ENCODE data around the gene RAB32.
"Not testable (repeated sequence)": the region's sequence is repeated elsewhere in the genome, so short reads cannot be mapped to it uniquely, and the experiment has no call there.

Gene RAB32

DNA sequence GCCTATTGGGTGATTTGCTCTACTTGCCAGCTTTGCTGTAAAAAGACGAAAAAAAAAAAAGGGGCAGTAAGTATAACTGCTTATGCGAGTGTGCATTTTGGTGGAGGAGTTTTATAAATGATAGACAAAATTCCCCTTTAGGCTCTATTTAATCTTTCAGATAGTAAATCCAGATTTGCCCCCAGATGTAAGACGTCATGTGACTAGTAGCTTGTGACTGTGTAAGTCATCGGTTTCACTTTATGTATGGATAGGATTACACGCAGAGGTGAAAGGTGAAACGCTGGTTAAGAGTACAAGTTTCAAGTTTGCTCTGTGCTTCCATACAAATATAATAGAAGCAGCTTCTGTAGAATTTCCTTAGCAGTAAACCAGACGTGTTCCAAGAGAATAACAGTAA, 7.9 kb downstream of the RAB32 start:
- H3K4me3 ChIP-seq (ENCODE audit: low read length), result no peak overlapping the region
- TF ChIP-seq, protein P1, sequence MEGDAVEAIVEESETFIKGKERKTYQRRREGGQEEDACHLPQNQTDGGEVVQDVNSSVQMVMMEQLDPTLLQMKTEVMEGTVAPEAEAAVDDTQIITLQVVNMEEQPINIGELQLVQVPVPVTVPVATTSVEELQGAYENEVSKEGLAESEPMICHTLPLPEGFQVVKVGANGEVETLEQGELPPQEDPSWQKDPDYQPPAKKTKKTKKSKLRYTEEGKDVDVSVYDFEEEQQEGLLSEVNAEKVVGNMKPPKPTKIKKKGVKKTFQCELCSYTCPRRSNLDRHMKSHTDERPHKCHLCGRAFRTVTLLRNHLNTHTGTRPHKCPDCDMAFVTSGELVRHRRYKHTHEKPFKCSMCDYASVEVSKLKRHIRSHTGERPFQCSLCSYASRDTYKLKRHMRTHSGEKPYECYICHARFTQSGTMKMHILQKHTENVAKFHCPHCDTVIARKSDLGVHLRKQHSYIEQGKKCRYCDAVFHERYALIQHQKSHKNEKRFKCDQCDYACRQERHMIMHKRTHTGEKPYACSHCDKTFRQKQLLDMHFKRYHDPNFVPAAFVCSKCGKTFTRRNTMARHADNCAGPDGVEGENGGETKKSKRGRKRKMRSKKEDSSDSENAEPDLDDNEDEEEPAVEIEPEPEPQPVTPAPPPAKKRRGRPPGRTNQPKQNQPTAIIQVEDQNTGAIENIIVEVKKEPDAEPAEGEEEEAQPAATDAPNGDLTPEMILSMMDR (conservative IDR thresholded peaks at IDR 0.05; ENCODE audit: low read depth, low read length), result no peak
- peak; percentile 43 for DNase-seq (ENCODE audit: low read depth)

DNA sequence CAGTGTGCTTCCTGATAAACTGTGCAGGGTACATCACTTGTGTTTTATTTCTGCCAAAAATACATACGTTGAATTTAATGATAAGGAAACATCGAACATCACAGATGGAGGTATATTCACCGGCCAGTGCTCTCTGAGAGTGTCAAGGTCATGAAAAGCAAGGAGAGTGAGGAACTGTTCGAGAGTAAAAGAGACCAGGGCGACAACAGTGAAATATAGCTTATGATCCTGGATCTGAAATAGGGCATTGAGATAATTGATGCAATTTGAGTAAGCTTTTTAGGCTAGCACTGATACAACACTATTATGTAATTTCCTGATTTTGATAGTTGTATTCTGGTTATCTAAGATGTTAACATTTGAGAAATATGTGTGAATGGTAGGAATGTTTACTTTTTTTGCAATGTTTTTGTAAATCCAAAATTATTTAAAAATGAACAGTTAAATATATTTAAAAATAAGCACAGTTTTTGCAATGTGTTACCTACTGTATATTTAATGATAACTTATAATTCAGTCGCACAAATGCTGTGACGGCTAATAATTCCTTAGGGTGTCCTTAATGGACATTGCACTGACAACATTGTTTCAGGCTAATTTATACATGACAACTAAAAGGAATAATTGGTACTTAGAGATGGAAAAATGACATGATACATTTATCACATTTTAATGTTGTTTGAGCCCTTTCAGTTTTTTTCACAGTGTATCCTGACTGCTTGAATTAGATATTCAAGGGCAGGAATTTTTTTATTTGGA, 9.9 kb downstream of the RAB32 start:
- no peak overlapping the region for H3K4me3 ChIP-seq (ENCODE audit: low read length)
- no peak for DNase-seq (ENCODE audit: low read depth)
- TF ChIP-seq, protein P1 (conservative IDR thresholded peaks at IDR 0.05; ENCODE audit: low read depth, low read length), result no peak

DNA sequence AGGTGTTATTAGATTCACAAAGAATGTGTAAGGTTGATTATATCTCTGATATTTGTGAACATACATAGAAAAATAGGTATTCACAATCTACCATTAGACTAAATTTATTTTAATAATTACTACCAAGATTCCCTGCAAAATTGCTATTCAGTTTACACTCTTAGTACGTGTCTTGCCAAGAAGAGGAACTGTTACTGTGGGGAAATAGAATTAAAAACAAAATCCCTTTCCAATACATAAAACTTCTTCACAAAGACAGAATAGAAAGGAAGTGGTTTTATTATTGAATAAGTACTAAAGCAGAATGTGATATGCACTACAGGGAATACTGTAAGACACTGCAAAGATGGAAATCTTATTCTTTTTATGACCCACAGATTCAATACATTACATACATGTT, 17.0 kb downstream of the RAB32 start:
- no peak overlapping the region for H3K4me3 ChIP-seq (ENCODE audit: low read length)
- TF ChIP-seq, protein P1 (conservative IDR thresholded peaks at IDR 0.05; ENCODE audit: low read depth, low read length), result no peak
- no peak for DNase-seq (ENCODE audit: low read depth)

DNA sequence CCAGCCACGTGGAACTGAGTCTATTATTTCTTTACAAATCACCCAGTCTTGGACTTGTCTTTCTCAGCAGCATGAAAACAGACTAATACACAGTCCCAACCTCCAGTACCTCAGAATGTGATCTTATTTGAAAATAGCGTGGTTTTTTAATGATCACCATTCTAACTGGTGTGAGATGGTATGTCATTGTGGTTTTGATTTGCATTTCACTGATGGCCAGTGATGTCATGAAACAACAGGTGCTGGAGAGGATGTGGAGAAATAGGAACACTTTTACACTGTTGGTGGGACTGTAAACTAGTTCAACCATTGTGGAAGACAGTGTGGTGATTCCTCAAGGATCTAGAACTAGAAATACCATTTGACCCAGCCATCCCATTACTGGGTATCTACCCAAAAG, 23.0 kb downstream of the RAB32 start:
- DNase-seq (ENCODE audit: low read depth); H3K4me3 ChIP-seq (ENCODE audit: low read length): not testable (repeated sequence)

DNA sequence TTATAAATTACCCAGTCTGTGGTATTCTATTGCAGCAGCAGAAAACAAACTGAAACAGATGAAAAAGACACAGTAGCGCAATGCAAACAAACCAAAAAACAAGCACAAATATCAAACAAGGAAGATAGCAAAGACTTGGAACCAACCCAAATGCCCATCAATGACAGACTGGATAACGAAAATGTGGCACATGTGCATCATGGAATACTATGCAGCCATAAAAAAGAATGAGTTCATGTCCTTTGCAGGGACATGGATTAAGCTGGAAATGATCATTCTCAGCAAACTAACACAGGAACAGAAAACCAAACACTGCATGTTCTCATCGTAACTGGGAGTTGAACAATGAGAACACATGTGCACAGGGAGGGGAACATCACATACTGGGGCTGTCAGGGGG, 25.0 kb downstream of the RAB32 start:
- H3K4me3 ChIP-seq (ENCODE audit: low read length); DNase-seq (ENCODE audit: low read depth): not testable (repeated sequence)

DNA sequence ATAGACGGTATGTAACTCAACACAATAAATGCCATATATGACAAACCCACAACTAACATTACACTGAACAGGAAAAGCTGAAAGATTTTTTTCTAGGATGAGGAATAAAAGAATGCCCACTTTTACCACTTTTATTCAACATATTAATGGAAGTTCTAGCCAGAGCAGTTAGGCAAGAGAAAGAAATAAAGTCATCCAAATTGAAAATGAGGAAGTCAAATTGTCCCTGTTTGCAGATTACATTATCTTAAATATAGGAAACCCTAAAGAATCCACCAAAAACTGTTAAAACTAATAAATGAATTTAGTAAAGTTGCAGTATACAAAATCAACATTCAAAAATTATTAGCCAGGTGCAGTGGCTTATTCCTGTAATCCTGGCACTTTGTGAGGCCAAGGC, 30.6 kb downstream of the RAB32 start:
- no peak for DNase-seq (ENCODE audit: low read depth)
- H3K4me3 ChIP-seq (ENCODE audit: low read length), result no peak overlapping the region
- TF ChIP-seq, protein P1 (conservative IDR thresholded peaks at IDR 0.05; ENCODE audit: low read depth, low read length), result no peak

DNA sequence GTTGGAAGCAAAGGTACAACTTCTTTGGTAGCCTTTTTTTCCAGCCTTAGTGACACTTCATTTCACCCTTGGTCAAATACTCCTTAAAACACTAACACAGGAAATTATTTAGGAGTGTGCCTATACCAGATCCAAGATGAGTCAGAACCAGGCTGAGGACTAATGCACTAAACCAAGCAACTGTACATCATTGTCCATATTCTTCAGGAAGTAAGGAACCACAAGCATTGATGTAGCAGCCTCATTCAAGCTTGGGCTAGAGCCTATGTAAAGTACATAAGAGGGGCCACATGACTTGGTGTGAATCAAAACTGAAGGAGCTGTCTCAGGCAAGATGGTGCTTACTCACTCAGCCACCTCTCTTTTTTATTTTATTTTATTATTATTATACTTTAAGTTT, 34.4 kb downstream of the RAB32 start:
- TF ChIP-seq, protein P1 (conservative IDR thresholded peaks at IDR 0.05; ENCODE audit: low read depth, low read length), result no peak
- no peak overlapping the region for H3K4me3 ChIP-seq (ENCODE audit: low read length)
- DNase-seq (ENCODE audit: low read depth), result no peak

DNA sequence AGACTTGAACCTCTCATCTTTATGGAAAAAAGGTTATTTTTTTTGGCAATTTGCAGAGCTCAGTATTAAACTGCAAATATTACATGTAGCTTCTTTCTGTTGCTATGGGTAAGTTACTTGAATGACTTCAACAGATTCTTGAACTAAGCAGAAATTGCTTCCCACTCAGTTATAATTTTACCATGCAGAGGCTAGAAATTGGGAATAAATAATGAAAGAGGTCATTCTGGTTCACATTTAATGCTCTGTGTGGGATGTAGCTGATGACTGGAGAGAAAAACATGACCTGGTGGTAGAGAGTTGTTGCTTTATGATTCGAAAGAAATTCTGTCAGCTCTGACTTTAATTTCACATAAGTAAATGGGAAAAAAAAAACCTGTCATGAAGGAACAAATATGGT, 38.3 kb downstream of the RAB32 start:
- TF ChIP-seq, protein P1 (conservative IDR thresholded peaks at IDR 0.05; ENCODE audit: low read depth, low read length), result no peak
- DNase-seq (ENCODE audit: low read depth), result no peak
- no peak overlapping the region for H3K4me3 ChIP-seq (ENCODE audit: low read length)
